Measurements from ENCODE around the gene SKOR2. TPM values are rescaled to one million over a fixed set of nuclear protein-coding genes. Genes with fewer than 3 reads are reported as not detected.

Gene SKOR2
- total and polyA plus RNA-seq, 9 of the 15 experiments (the other 6 are each of a cell fraction or from before 2014, with no cell fraction given) = not detected

GRCh38 chr18:47247416-47248114 lies 3.9 kb downstream of the SKOR2 start:
- no peak for DNase-seq (ENCODE audit: extremely low read depth in 1 of 4, low spot score in 3 of 4)
- H3K36me3 ChIP-seq (ENCODE audit: control insufficient read depth, insufficient read depth, low read length) = no peaks in the 10 kb centered on the region
- TF ChIP-seq RBFOX2 (IDR thresholded peaks at IDR 0.05; ENCODE audit: low read depth, low read length) = no peak
- no peak for TF ChIP-seq ZNF165 (CRISPR knock-in tag; IDR thresholded peaks at IDR 0.05; ENCODE audit: borderline replicate concordance)
- no peak for TF ChIP-seq CBX3 (IDR thresholded peaks at IDR 0.05; ENCODE audit: borderline replicate concordance in 1 of 2, low read length in 2 of 2)
- no peak for TF ChIP-seq OTX1 (CRISPR knock-in tag; IDR thresholded peaks at IDR 0.05)
- TF ChIP-seq KDM2B (CRISPR knock-in tag; IDR thresholded peaks at IDR 0.05) = no peak
- no peak for TF ChIP-seq ZNF830 (CRISPR knock-in tag; IDR thresholded peaks at IDR 0.05)
- TF ChIP-seq GTF2A2 (tag; IDR thresholded peaks at IDR 0.05) = no peak
- TF ChIP-seq MAZ (CRISPR knock-in tag; conservative IDR thresholded peaks at IDR 0.05 in 1 of 2, IDR thresholded peaks at IDR 0.05 in 1 of 2) = no peak
- TF ChIP-seq REST (IDR thresholded peaks at IDR 0.05; ENCODE audit: borderline replicate concordance) = no peak
- no peak for TF ChIP-seq REST (CRISPR knock-in tag; IDR thresholded peaks at IDR 0.05; ENCODE audit: low read depth)
- TF ChIP-seq HMG20B (CRISPR knock-in tag; IDR thresholded peaks at IDR 0.05) = no peak
- no peak for TF ChIP-seq GATA2 (CRISPR knock-in tag; IDR thresholded peaks at IDR 0.05)
- TF ChIP-seq RBM17 (IDR thresholded peaks at IDR 0.05; ENCODE audit: borderline replicate concordance, low read depth, low read length) = no peak
- no peak for TF ChIP-seq DACH1 (IDR thresholded peaks at IDR 0.05; ENCODE audit: partially characterized antibody)
- TF ChIP-seq ZNF217 (CRISPR knock-in tag; IDR thresholded peaks at IDR 0.05) = no peak

More at GRCh38 chr18:47247416-47248114, 3.9 kb downstream of the SKOR2 start:
- Histone ChIP-seq H3K27me3 (ENCODE audit: control insufficient read depth in 2 of 2, insufficient read depth in 2 of 2, low read length in 2 of 2) (peaks cover 2 to 21% of the 10 kb centered on the region in 2 experiments; a peak in 3 of 5 replicates), H3K4me2 (ENCODE audit: insufficient read depth, low read length) (no peak overlapping the region), H2AFZ (ENCODE audit: low read depth, low read length) (no peak overlapping the region), H3K79me2 (ENCODE audit: control insufficient read depth, insufficient read depth, low read length) (no peaks in the 10 kb centered on the region), H4K20me1 (replicated peaks; ENCODE audit: control insufficient read depth, insufficient read depth, low read length) (no peaks in the 10 kb centered on the region), H3K9me3 (replicated peaks; ENCODE audit: control insufficient read depth, insufficient read depth, low read depth, low read length) (no peaks in the 10 kb centered on the region), H3K9me1 (ENCODE audit: control insufficient read depth, insufficient read depth, low read length) (no peaks in the 10 kb centered on the region), H3K4me3 (no peak overlapping the region), H3K9ac (ENCODE audit: insufficient read depth in 1 of 2, low read depth in 2 of 2, low read length in 2 of 2) (no peak overlapping the region), H3K27ac (ENCODE audit: extremely low read depth, low read depth, low read length) (no peak overlapping the region), H3K4me1 (replicated peaks in 1 of 2; ENCODE audit: control insufficient read depth in 2 of 2, insufficient read depth in 2 of 2, low read length in 2 of 2) (peaks cover 0 to 5% of the 10 kb centered on the region in 2 experiments; a peak in 1 of 5 replicates)
- BruUV-seq (replicated peaks) = no TSS peak
- ChIA-PET POLR2A (no interaction called here), CTCF (ENCODE audit: low intra/inter-chr PET ratio) (no interaction called here)
- intact Hi-C loops (cut with micrococcal nuclease) = no loop called here
- in situ Hi-C loops (cut with MboI) = no loop called here
- no peak for FAIRE-seq
- WGBS (ENCODE audit: insufficient coverage, low coverage, missing lambda C conversion rate) = no CpG with 5 or more reads among the region's 90 CpGs
- ATAC-seq = no peak
